Muscle of arm (tissue), 12 donors: ENCODE data around the gene KCNH2. TPM values are rescaled to one million over a fixed set of nuclear protein-coding genes. Genes with fewer than 3 reads are reported as not detected.

Source experiments
- DNase-seq: peaks from one replicate; pipeline ENCODE4 v3.0.0-alpha.2; 2013
- polyA plus RNA-seq, 12 donors: library from polyadenylated mRNA; unstranded; fragments of 120-200 nt; gene quantifications; one replicate each; pipeline ENCODE4 v1.2.1, GENCODE V29; 2013; ENCODE audit not compliant: insufficient read length in 12 of 12

KCNH2 gene
- polyA plus RNA-seq, 12 donors = 9.1 to 28.0 (median 14.8) TPM; not detected in 1

- DNase-seq = no peak
These were observed 1.4 kb downstream of the KCNH2 start for GRCh38 chr7:150976529-150977381.

GRCh38 chr7:150975536-150976319 is 2.4 kb downstream of the KCNH2 start:
- DNase-seq = no peak

- no peak for DNase-seq
These were observed 3.4 kb downstream of the KCNH2 start for GRCh38 chr7:150974468-150975391.

GRCh38 chr7:150973571-150974451 is 4.3 kb downstream of the KCNH2 start:
- DNase-seq = no peak

GRCh38 chr7:150972741-150973140 is 5.4 kb downstream of the KCNH2 start:
- no peak for DNase-seq

GRCh38 chr7:150972023-150972468 is 6.1 kb downstream of the KCNH2 start:
- no peak for DNase-seq

- DNase-seq = no peak
These were observed 6.7 kb downstream of the KCNH2 start for GRCh38 chr7:150971242-150972022.

GRCh38 chr7:150970424-150970823 is 7.7 kb downstream of the KCNH2 start:
- no peak for DNase-seq

- no peak for DNase-seq
These were observed 8.6 kb downstream of the KCNH2 start for GRCh38 chr7:150969475-150969874.

- no peak for DNase-seq
These were observed 9.3 kb downstream of the KCNH2 start for GRCh38 chr7:150968734-150969372.

- DNase-seq = no peak
These were observed 9.9 kb downstream of the KCNH2 start for GRCh38 chr7:150968056-150968733.

- no peak for DNase-seq
These were observed 10.8 kb downstream of the KCNH2 start for GRCh38 chr7:150967349-150967748.

- no peak for DNase-seq
These were observed 12.1 kb downstream of the KCNH2 start for GRCh38 chr7:150966002-150966401.

- no peak for DNase-seq
These were observed 12.8 kb downstream of the KCNH2 start for GRCh38 chr7:150965273-150965830.

GRCh38 chr7:150964593-150965111 is 13.5 kb downstream of the KCNH2 start:
- DNase-seq = no peak

GRCh38 chr7:150963707-150964559 is 14.2 kb downstream of the KCNH2 start:
- DNase-seq = no peak
